WERI-Rb-1 (cell line): Measurements from ENCODE around the gene PPM1N.

Source experiments
- DNase-seq: peaks from one replicate; pipeline ENCODE4 v3.0.0-alpha.2; 2020
- H3K27ac ChIP-seq: fragments of 250-450 bp; sonication (Bioruptor Pico); 2 replicates; pipeline ENCODE4 v1.5.1; 2020; ENCODE audit warnings: mild to moderate bottlenecking, moderate library complexity
- H3K27me3 ChIP-seq: fragments of 250-450 bp; sonication (Bioruptor Pico); 2 replicates; pipeline ENCODE4 v1.5.1; 2021; ENCODE audit warnings: mild to moderate bottlenecking, low read depth, moderate library complexity; ENCODE audit not compliant: insufficient read depth, severe bottlenecking
- H3K36me3 ChIP-seq: fragments of 250-450 bp; sonication (Bioruptor Pico); 2 replicates; pipeline ENCODE4 v1.5.1; 2020; ENCODE audit warnings: mild to moderate bottlenecking, moderate library complexity
- H3K4me3 ChIP-seq: 2 replicates; pipeline ENCODE4 v1.5.1; 2011; ENCODE audit warnings: low read depth, mild to moderate bottlenecking, control low read depth, low read length
- H3K9me3 ChIP-seq: fragments of 250-450 bp; sonication (Bioruptor Pico); 2 replicates; pipeline ENCODE4 v1.5.1; 2021; ENCODE audit warnings: mild to moderate bottlenecking, moderate library complexity; ENCODE audit not compliant: severe bottlenecking
- TF ChIP-seq, protein P1 (sequence below): IDR thresholded peaks from 2 replicates; pipeline ENCODE4 v1.5.1; 2011; ENCODE audit warnings: low read depth, mild to moderate bottlenecking, control low read depth, inconsistent platforms, low read length

The PPM1N gene

DNA sequence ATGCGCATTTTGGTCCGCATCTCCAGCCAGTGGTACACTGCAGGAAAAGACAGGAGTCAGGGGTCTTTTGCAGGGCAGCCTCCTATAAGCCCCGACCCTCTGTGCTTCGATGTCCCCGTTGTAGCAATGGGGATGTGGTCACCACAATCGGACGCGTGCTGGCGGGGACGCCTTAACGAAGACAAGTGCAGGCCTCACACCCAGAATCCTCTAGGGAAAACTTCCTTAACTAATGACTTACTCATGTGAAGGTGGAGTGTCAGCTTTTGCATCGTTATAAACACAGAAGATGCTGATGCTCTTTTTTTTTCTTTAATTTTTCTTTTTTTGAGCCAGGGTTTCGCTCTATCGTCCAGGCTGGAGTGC lies 31.2 kb downstream of the PPM1N start:
- no peak overlapping the region for H3K4me3 ChIP-seq
- no peak overlapping the region for H3K27ac ChIP-seq
- TF ChIP-seq, protein P1, sequence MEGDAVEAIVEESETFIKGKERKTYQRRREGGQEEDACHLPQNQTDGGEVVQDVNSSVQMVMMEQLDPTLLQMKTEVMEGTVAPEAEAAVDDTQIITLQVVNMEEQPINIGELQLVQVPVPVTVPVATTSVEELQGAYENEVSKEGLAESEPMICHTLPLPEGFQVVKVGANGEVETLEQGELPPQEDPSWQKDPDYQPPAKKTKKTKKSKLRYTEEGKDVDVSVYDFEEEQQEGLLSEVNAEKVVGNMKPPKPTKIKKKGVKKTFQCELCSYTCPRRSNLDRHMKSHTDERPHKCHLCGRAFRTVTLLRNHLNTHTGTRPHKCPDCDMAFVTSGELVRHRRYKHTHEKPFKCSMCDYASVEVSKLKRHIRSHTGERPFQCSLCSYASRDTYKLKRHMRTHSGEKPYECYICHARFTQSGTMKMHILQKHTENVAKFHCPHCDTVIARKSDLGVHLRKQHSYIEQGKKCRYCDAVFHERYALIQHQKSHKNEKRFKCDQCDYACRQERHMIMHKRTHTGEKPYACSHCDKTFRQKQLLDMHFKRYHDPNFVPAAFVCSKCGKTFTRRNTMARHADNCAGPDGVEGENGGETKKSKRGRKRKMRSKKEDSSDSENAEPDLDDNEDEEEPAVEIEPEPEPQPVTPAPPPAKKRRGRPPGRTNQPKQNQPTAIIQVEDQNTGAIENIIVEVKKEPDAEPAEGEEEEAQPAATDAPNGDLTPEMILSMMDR: no peak
- no peaks in the 10 kb centered on the region for H3K9me3 ChIP-seq
- no peak for DNase-seq
- H3K36me3 ChIP-seq: peaks cover 29% of the 10 kb centered on the region
- H3K27me3 ChIP-seq: no peaks in the 10 kb centered on the region

DNA sequence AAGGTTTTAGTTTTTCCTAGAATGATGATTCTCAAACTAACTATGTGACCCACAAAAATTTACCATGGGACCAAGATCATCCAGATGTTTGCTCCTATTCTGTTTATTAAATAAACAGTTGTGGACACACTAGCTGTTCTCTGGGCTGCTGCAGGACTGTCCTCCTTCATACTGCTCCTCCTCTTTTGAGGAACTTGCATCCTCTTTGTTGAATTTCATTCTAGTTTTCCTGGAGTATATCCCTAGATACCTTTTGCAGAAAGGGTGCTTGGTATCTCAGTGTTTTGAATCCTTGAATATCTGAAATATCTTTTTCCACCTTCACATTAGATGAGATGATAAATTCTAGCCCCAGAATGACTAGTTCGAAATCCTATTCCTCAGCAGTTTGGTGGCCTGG lies 33.1 kb downstream of the PPM1N start:
- TF ChIP-seq, protein P1: no peak
- H3K36me3 ChIP-seq: peaks cover 11% of the 10 kb centered on the region
- H3K27ac ChIP-seq: no peak overlapping the region
- H3K9me3 ChIP-seq: no peaks in the 10 kb centered on the region
- no peaks in the 10 kb centered on the region for H3K27me3 ChIP-seq
- no peak for DNase-seq
- no peak overlapping the region for H3K4me3 ChIP-seq

DNA sequence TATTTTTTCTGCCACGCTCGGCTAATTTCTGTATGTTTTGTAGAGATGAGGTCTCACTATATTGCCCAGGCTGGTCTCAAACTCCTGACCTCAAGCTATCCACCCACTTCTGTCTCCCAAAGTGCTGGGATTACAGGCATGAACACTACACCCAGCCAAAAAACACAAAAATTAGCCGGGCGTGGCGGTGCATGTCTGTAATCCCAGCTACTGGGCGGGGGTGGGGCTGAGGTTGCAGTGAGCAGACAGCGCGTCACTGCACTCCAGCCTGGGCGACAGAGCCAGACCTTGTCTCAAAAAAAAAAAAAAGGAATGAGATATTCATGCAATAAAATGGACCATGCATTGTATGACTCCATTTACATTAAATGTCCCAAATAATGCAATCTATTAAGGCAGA lies 41.2 kb downstream of the PPM1N start:
- Histone ChIP-seq H3K4me3 (no peak overlapping the region), H3K36me3 (no peaks in the 10 kb centered on the region), H3K27ac (no peak overlapping the region), H3K27me3 (no peaks in the 10 kb centered on the region), H3K9me3 (no peaks in the 10 kb centered on the region)
- TF ChIP-seq, protein P1: no peak
- no peak for DNase-seq

DNA sequence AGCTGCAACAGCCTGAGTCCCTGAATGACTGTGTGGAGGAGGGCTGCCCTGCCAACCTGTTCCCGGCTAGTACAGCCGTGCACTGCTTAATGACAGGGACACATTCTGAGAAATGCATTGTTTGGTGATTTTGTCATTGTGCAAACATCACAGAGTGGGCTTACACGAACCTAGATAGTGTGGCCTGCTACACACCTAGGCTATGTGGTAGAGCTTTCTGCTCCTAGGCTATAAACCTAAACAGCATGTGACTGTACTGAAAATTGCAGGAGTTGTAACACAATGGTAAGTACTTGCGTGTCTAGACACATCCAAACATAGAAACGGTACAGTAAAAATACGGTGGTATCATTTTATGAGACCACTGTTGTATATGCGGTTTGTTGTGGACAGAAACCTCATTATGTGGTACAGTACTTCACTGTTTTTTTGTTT lies 44.0 kb downstream of the PPM1N start:
- no peaks in the 10 kb centered on the region for H3K9me3 ChIP-seq
- DNase-seq: no peak
- no peaks in the 10 kb centered on the region for H3K36me3 ChIP-seq
- no peak overlapping the region for H3K27ac ChIP-seq
- TF ChIP-seq, protein P1: no peak
- no peaks in the 10 kb centered on the region for H3K27me3 ChIP-seq
- H3K4me3 ChIP-seq: no peak overlapping the region

DNA sequence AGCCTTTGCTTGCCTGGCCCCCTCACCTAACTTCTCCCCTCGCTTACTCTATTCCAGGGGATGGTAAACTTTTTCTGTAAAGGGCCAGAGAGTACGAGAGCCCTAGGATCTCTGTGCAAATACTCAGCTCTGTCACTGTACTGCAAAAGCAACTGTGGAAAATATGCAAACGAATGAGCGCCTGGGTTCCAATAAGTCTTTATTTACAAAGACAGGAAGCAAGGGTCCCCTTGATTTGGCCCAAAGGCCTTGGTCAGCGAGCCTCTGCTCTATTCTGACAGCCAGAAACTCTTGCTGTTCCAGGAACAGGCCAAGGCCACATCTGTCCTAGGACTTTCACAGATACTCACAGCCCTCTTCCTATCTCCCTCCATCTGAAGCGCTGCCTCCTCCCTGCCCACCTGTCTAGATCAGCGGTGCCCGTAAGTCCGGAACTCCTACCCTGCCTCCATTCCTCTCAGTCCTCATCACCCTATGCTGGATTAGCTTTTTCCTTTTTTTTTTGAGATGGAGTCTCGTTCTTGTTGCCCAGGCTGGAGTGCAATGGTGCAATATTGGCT lies 49.0 kb downstream of the PPM1N start:
- Histone ChIP-seq H3K4me3 (no peak overlapping the region), H3K27ac (no peak overlapping the region), H3K9me3 (no peaks in the 10 kb centered on the region), H3K27me3 (no peaks in the 10 kb centered on the region), H3K36me3 (no peaks in the 10 kb centered on the region)
- no peak for DNase-seq
- TF ChIP-seq, protein P1: no peak

DNA sequence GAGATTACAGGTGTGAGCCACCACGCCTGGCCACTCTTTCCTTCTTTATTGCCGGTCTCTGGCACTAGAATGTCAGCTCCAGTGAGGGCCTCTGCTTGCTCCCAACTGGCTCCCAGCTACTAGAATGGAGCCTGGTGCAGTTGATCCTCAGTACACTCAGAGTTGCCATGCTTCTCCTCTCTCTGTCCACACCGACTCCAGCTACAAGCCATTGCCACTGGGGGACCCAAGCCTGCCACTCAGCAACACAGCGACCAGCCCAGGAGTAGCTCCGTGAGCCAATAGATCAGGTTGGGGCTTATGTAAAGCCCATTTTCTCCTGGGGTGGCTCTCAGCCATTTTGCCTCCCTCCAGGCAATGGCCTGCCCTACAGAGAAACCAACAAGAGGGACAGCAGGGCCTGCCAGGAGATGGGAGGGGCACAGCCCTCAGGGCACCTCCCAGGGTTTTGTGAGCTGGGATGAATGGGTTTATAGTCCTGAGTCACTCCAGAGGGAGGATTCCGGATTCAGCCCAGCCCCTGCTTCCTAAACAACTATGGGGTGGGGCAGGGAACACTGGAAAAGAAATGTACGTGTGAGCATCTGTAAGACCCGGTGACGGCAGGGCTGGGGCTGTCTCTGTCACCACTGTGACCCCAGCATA lies 49.8 kb downstream of the PPM1N start:
- H3K27me3 ChIP-seq: no peaks in the 10 kb centered on the region
- peaks cover 3% of the 10 kb centered on the region for H3K36me3 ChIP-seq
- no peaks in the 10 kb centered on the region for H3K9me3 ChIP-seq
- TF ChIP-seq, protein P1: no peak
- H3K4me3 ChIP-seq: no peak overlapping the region
- DNase-seq: no peak
- no peak overlapping the region for H3K27ac ChIP-seq
